Suprapubic skin (tissue), 4 donors: ENCODE results near the gene TCP11L1.

Source experiments
- POLR2A ChIP-seq, 2 donors: fragments of 450-650 bp; IDR thresholded peaks; one replicate each; pipeline ENCODE4 v1.6.1; 2017; ENCODE audit warnings: antibody characterized with exemption in 2 of 2, mild to moderate bottlenecking in 2 of 2, moderate library complexity in 2 of 2
- POLR2AphosphoS5 ChIP-seq, 3 donors: sonication (generic); formaldehyde crosslinking; IDR thresholded peaks; one replicate each; pipeline ENCODE4 v1.6.1; 2017; ENCODE audit warnings: antibody characterized with exemption in 3 of 3
- TF ChIP-seq, protein P1 (sequence below), 2 donors: fragments of 200-600 bp in 1 of 2; fragments of 450-650 bp in 1 of 2; sonication (generic) in 1 of 2; IDR thresholded peaks; one replicate each; pipeline ENCODE4 v1.5.1; 2016 to 2019; ENCODE audit warnings: antibody characterized with exemption in 2 of 2, mild to moderate bottlenecking in 1 of 2, moderate library complexity in 1 of 2

DNA sequence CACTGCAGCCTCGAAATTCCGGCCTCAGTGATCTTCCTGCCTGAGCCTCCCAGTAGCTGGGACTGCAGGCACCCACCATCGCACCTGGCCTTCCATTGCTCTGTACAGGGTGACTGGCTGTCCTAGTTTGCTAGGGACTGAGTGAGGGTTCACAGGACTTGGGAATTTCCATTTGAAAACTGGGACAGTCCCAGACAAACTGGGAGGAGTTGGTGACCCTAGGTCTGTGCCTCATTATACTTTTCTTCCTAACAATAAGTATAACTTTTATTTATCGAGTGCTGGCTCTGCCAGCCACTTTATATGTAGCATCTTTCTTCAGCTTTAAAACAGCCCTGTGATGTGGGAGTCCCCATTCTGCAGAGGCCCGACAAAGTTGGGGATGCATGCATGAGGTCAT, 25.5 kb downstream of the TCP11L1 start:
- TF ChIP-seq, protein P1, sequence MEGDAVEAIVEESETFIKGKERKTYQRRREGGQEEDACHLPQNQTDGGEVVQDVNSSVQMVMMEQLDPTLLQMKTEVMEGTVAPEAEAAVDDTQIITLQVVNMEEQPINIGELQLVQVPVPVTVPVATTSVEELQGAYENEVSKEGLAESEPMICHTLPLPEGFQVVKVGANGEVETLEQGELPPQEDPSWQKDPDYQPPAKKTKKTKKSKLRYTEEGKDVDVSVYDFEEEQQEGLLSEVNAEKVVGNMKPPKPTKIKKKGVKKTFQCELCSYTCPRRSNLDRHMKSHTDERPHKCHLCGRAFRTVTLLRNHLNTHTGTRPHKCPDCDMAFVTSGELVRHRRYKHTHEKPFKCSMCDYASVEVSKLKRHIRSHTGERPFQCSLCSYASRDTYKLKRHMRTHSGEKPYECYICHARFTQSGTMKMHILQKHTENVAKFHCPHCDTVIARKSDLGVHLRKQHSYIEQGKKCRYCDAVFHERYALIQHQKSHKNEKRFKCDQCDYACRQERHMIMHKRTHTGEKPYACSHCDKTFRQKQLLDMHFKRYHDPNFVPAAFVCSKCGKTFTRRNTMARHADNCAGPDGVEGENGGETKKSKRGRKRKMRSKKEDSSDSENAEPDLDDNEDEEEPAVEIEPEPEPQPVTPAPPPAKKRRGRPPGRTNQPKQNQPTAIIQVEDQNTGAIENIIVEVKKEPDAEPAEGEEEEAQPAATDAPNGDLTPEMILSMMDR (IDR thresholded peaks at IDR 0.05): no peak
- no peak for TF ChIP-seq POLR2AphosphoS5 (IDR thresholded peaks at IDR 0.05)
- TF ChIP-seq POLR2A (IDR thresholded peaks at IDR 0.05): no peak
